ENCODE results near the gene RNF148. TPM values are rescaled to one million over a fixed set of nuclear protein-coding genes. Genes with fewer than 3 reads are reported as not detected.

RNF148 gene
- polyA plus RNA-seq, 2 of the 4 experiments (the other 2 are of a cell fraction) = not detected

DNA sequence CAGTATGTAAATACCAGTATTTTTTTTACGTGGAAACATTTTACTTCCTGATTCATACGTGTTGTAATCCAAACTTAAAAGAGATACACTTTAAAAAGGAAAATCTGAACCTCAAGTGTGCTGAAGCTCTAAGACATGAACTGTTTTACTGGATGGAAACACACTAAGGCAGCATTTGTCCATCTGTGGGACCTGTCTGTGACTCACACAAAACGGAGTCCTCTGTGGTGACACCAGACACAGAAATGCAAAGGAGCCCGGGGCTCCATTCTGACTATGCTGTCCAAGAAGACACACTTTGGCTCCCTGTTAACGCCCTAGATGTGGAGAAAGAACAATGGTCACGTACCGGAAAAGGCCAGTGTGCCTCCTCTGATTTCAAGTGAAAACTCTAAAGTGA, 27.7 kb downstream of the RNF148 start:
- DNase-seq (ENCODE audit: low read depth in 1 of 2, low spot score in 1 of 2) = no peak
- H3K4me2 ChIP-seq = no peak overlapping the region
- TF ChIP-seq, protein P1, sequence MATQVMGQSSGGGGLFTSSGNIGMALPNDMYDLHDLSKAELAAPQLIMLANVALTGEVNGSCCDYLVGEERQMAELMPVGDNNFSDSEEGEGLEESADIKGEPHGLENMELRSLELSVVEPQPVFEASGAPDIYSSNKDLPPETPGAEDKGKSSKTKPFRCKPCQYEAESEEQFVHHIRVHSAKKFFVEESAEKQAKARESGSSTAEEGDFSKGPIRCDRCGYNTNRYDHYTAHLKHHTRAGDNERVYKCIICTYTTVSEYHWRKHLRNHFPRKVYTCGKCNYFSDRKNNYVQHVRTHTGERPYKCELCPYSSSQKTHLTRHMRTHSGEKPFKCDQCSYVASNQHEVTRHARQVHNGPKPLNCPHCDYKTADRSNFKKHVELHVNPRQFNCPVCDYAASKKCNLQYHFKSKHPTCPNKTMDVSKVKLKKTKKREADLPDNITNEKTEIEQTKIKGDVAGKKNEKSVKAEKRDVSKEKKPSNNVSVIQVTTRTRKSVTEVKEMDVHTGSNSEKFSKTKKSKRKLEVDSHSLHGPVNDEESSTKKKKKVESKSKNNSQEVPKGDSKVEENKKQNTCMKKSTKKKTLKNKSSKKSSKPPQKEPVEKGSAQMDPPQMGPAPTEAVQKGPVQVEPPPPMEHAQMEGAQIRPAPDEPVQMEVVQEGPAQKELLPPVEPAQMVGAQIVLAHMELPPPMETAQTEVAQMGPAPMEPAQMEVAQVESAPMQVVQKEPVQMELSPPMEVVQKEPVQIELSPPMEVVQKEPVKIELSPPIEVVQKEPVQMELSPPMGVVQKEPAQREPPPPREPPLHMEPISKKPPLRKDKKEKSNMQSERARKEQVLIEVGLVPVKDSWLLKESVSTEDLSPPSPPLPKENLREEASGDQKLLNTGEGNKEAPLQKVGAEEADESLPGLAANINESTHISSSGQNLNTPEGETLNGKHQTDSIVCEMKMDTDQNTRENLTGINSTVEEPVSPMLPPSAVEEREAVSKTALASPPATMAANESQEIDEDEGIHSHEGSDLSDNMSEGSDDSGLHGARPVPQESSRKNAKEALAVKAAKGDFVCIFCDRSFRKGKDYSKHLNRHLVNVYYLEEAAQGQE (IDR thresholded peaks at IDR 0.05) = no peak
- TF ChIP-seq ATOH8 (CRISPR knock-in tag; IDR thresholded peaks at IDR 0.05; ENCODE audit: low read depth) (no peak), FOSB (CRISPR knock-in tag; IDR thresholded peaks at IDR 0.05) (no peak), HOXB13 (CRISPR knock-in tag; IDR thresholded peaks at IDR 0.05; ENCODE audit: low read depth) (no peak), ZC3H11A (IDR thresholded peaks at IDR 0.05) (no peak), RCOR1 (IDR thresholded peaks at IDR 0.05; ENCODE audit: low read depth, low read length) (no peak), NFE2L2 (conservative IDR thresholded peaks at IDR 0.05; ENCODE audit: low read length) (no peak), RNF2 (IDR thresholded peaks at IDR 0.05; ENCODE audit: borderline replicate concordance, low read depth) (no peak), TP53 (CRISPR knock-in tag; IDR thresholded peaks at IDR 0.05) (no peak)
- no peaks in the 10 kb centered on the region for H3K4me1 ChIP-seq
- no peak for ATAC-seq
- H3K27ac ChIP-seq = no peak overlapping the region
- CTCF ChIA-PET = no interaction called here
- no peak for FAIRE-seq
- H3K9me3 ChIP-seq = no peaks in the 10 kb centered on the region
- WGBS (ENCODE audit: missing lambda C conversion rate) = 23% methylated on average over 7 of the region's 7 CpGs
- no peak overlapping the region for H3K4me3 ChIP-seq
- POLR2A ChIA-PET = no interaction called here

- CTCF ChIA-PET = no interaction called here
These were observed 28.2 kb downstream of the RNF148 start for GRCh38 chr7:122674502-122674901.

GRCh38 chr7:122673951-122674350, 28.8 kb downstream of the RNF148 start:
- H3K9me3 ChIP-seq = no peaks in the 10 kb centered on the region
- H3K27ac ChIP-seq = no peak overlapping the region
- no peaks in the 10 kb centered on the region for H3K4me1 ChIP-seq
- POLR2A ChIA-PET = no interaction called here
- 54% methylated on average over 11 of the region's 21 CpGs for WGBS (ENCODE audit: missing lambda C conversion rate)
- CTCF ChIA-PET = no interaction called here
- no peak overlapping the region for H3K4me3 ChIP-seq
- DNase-seq (ENCODE audit: low read depth in 1 of 2, low spot score in 1 of 2) (no peak), ATAC-seq (no peak), FAIRE-seq (no peak)
- no peak for TF ChIP-seq FOSB (CRISPR knock-in tag; IDR thresholded peaks at IDR 0.05)
- TF ChIP-seq EHF (CRISPR knock-in tag; IDR thresholded peaks at IDR 0.05) = no peak
- TF ChIP-seq GATA3 (IDR thresholded peaks at IDR 0.05; ENCODE audit: borderline replicate concordance) = no peak
- TF ChIP-seq TP53 (CRISPR knock-in tag; IDR thresholded peaks at IDR 0.05) = no peak
- no peak for TF ChIP-seq RNF2 (IDR thresholded peaks at IDR 0.05; ENCODE audit: borderline replicate concordance, low read depth)
- TF ChIP-seq ZC3H11A (IDR thresholded peaks at IDR 0.05) = no peak
- no peak for TF ChIP-seq HOXB5 (CRISPR knock-in tag; IDR thresholded peaks at IDR 0.05)
- no peak for TF ChIP-seq RFX5 (IDR thresholded peaks at IDR 0.05)
- TF ChIP-seq PBX3 (IDR thresholded peaks at IDR 0.05) = no peak
- no peak for TF ChIP-seq KDM1A (IDR thresholded peaks at IDR 0.05; ENCODE audit: low read depth)
- H3K4me2 ChIP-seq = no peak overlapping the region

More at GRCh38 chr7:122674502-122674901, 28.2 kb downstream of the RNF148 start:
- POLR2A ChIA-PET = no interaction called here
- 58% methylated on average over 4 of the region's 4 CpGs for WGBS (ENCODE audit: missing lambda C conversion rate)
- FAIRE-seq = no peak
- TF ChIP-seq ATOH8 (CRISPR knock-in tag; IDR thresholded peaks at IDR 0.05; ENCODE audit: low read depth) (no peak), RCOR1 (IDR thresholded peaks at IDR 0.05; ENCODE audit: low read depth, low read length) (no peak)
- H3K4me1 ChIP-seq = no peaks in the 10 kb centered on the region
- ATAC-seq = no peak
- no peaks in the 10 kb centered on the region for H3K9me3 ChIP-seq
- DNase-seq (ENCODE audit: low read depth in 1 of 2, low spot score in 1 of 2) = no peak
- H3K4me3 ChIP-seq = no peak overlapping the region
- H3K27ac ChIP-seq = no peak overlapping the region
- no peak overlapping the region for H3K4me2 ChIP-seq

Measured in A549 (cell line).